WTC11 (cell line): ENCODE measurements around the gene PROZ. TPM values are rescaled to one million over a fixed set of nuclear protein-coding genes. Genes with fewer than 3 reads are reported as not detected.

Experiments
- ATAC-seq: fragments of 200-7000 bp; cut with Tn5 transposase; 2 replicates; pipeline ENCODE4 v1.10.0; 2021; ENCODE audit warnings: mild to moderate bottlenecking, moderate library complexity
- CTCF ChIA-PET: fragments of 300-600 bp; sonication (Branson Sonifier 250); formaldehyde crosslinking; loops from one replicate; lab custom pipeline; 2021; ENCODE audit warnings: antibody characterized with exemption; lab: Charles Lee
- POLR2A ChIA-PET: fragments of 350-600 bp; sonication (Branson Sonifier 250); formaldehyde crosslinking; loops from one replicate; lab custom pipeline; 2021; ENCODE audit warnings: antibody characterized with exemption; lab: Charles Lee
- DNase-seq: peaks from one replicate; pipeline ENCODE4 v3.0.0; 2021; ENCODE audit warnings: low spot score
- H3K27ac Mint-ChIP-seq: 2 replicates; pipeline ENCODE4 v1.8.0; 2021; ENCODE audit warnings: mixed read lengths
- H3K27me3 Mint-ChIP-seq: 2 replicates; pipeline ENCODE4 v1.8.0; 2021; ENCODE audit warnings: low read depth, mild to moderate bottlenecking, moderate library complexity, mixed read lengths
- H3K36me3 Mint-ChIP-seq: 2 replicates; pipeline ENCODE4 v1.8.0; 2021; ENCODE audit warnings: mixed read lengths
- H3K4me1 Mint-ChIP-seq: 2 replicates; pipeline ENCODE4 v1.8.0; 2022; ENCODE audit warnings: mixed read lengths
- H3K4me3 Mint-ChIP-seq: 2 replicates; pipeline ENCODE4 v1.8.0; 2021; ENCODE audit warnings: mild to moderate bottlenecking, moderate library complexity, mixed read lengths
- H3K9me3 Mint-ChIP-seq: 2 replicates; pipeline ENCODE4 v1.8.0; 2021; ENCODE audit warnings: mixed read lengths
- ELF4 ChIP-seq: sonication (generic); formaldehyde crosslinking; IDR thresholded peaks from 2 replicates; pipeline ENCODE4 v1.8.1; 2022; ENCODE audit warnings: low read depth, mild to moderate bottlenecking, moderate library complexity, missing genetic modification reagents
- EMX1 ChIP-seq: fragments of 250-450 bp; sonication (Bioruptor Pico); IDR thresholded peaks from 2 replicates; pipeline ENCODE4 v1.8.0; 2021; ENCODE audit warnings: mild to moderate bottlenecking
- ESRRA ChIP-seq: sonication (generic); formaldehyde crosslinking; IDR thresholded peaks from 2 replicates; pipeline ENCODE4 v1.8.1; 2022; ENCODE audit warnings: mild to moderate bottlenecking, missing genetic modification reagents, borderline replicate concordance
- FOXK1 ChIP-seq: sonication (generic); formaldehyde crosslinking; IDR thresholded peaks from 2 replicates; pipeline ENCODE4 v1.8.0; 2022; ENCODE audit warnings: mild to moderate bottlenecking, moderate library complexity, missing genetic modification reagents
- FOXP1 ChIP-seq: sonication (generic); formaldehyde crosslinking; IDR thresholded peaks from 2 replicates; pipeline ENCODE4 v1.8.0; 2022; ENCODE audit warnings: missing genetic modification reagents, mild to moderate bottlenecking, moderate library complexity, borderline replicate concordance
- JAZF1 ChIP-seq: fragments of 250-450 bp; sonication (Bioruptor Pico); IDR thresholded peaks from 2 replicates; pipeline ENCODE4 v1.9.0; 2021; ENCODE audit warnings: moderate library complexity, mild to moderate bottlenecking, inconsistent platforms
- JUN ChIP-seq: sonication (generic); formaldehyde crosslinking; IDR thresholded peaks from 2 replicates; pipeline ENCODE4 v1.8.0; 2023; ENCODE audit warnings: mild to moderate bottlenecking, missing genetic modification reagents
- KAT7 ChIP-seq: sonication (generic); formaldehyde crosslinking; IDR thresholded peaks from 2 replicates; pipeline ENCODE4 v1.8.1; 2023; ENCODE audit warnings: missing genetic modification reagents, mild to moderate bottlenecking, borderline replicate concordance
- NFATC4 ChIP-seq: fragments of 250-450 bp; sonication (Bioruptor Pico); IDR thresholded peaks from 2 replicates; pipeline ENCODE4 v1.9.0; 2021; ENCODE audit warnings: mild to moderate bottlenecking
- NR3C1 ChIP-seq: sonication (generic); formaldehyde crosslinking; conservative IDR thresholded peaks from 2 replicates; pipeline ENCODE4 v1.8.1; 2023; ENCODE audit warnings: low read depth, mild to moderate bottlenecking, missing genetic modification reagents
- OVOL2 ChIP-seq: fragments of 250-450 bp; sonication (Bioruptor Pico); IDR thresholded peaks from 2 replicates; pipeline ENCODE4 v1.9.0; 2021; ENCODE audit warnings: mild to moderate bottlenecking, borderline replicate concordance
- SMAD3 ChIP-seq: sonication (generic); formaldehyde crosslinking; IDR thresholded peaks from 2 replicates; pipeline ENCODE4 v1.8.0; 2022; ENCODE audit warnings: missing genetic modification reagents, mild to moderate bottlenecking, borderline replicate concordance
- TEAD1 ChIP-seq: sonication (generic); formaldehyde crosslinking; IDR thresholded peaks from 2 replicates; pipeline ENCODE4 v1.8.0; 2022; ENCODE audit warnings: mild to moderate bottlenecking, missing genetic modification reagents
- TP53 ChIP-seq: sonication (generic); formaldehyde crosslinking; IDR thresholded peaks from 2 replicates; pipeline ENCODE4 v1.8.1; 2023; ENCODE audit warnings: mild to moderate bottlenecking, missing genetic modification reagents
- ZNF232 ChIP-seq: sonication (generic); formaldehyde crosslinking; IDR thresholded peaks from 2 replicates; pipeline ENCODE4 v1.8.0; 2022; ENCODE audit warnings: mild to moderate bottlenecking, missing genetic modification reagents
- ZNF263 ChIP-seq: sonication (generic); formaldehyde crosslinking; IDR thresholded peaks from 2 replicates; pipeline ENCODE4 v1.8.1; 2022; ENCODE audit warnings: low read depth, mild to moderate bottlenecking, moderate library complexity, missing genetic modification reagents
- ZNF396 ChIP-seq: fragments of 250-450 bp; sonication (Bioruptor Pico); IDR thresholded peaks from 2 replicates; pipeline ENCODE4 v1.8.0; 2021; ENCODE audit warnings: mild to moderate bottlenecking, moderate library complexity, borderline replicate concordance
- total RNA-seq: library from RNA; stranded (reverse); gene quantifications from 3 replicates; pipeline ENCODE4 v1.2.3, GENCODE V29; 2021
- TF ChIP-seq, protein P1 (sequence below): sonication (generic); formaldehyde crosslinking; IDR thresholded peaks from 2 replicates; pipeline ENCODE4 v1.8.1; 2023; ENCODE audit warnings: mild to moderate bottlenecking, missing genetic modification reagents
- TF ChIP-seq, protein P2 (sequence below): sonication (generic); formaldehyde crosslinking; IDR thresholded peaks from 2 replicates; pipeline ENCODE4 v1.8.0; 2022; ENCODE audit warnings: mild to moderate bottlenecking, missing genetic modification reagents
- TF ChIP-seq, protein P3 (sequence below): sonication (generic); formaldehyde crosslinking; conservative IDR thresholded peaks from 2 replicates; pipeline ENCODE4 v1.8.1; 2023; ENCODE audit warnings: mild to moderate bottlenecking, low read depth, missing genetic modification reagents, moderate library complexity
- TF ChIP-seq, protein P4 (sequence below): sonication (generic); formaldehyde crosslinking; IDR thresholded peaks from 2 replicates; pipeline ENCODE4 v1.8.0; 2022; ENCODE audit warnings: mild to moderate bottlenecking, missing genetic modification reagents
- TF ChIP-seq, protein P5 (sequence below): sonication (generic); formaldehyde crosslinking; IDR thresholded peaks from 2 replicates; pipeline ENCODE4 v1.8.1; 2022; ENCODE audit warnings: low read depth, mild to moderate bottlenecking, moderate library complexity, missing genetic modification reagents, borderline replicate concordance
- TF ChIP-seq, protein P6 (sequence below): fragments of 250-450 bp; sonication (Bioruptor Pico); IDR thresholded peaks from 2 replicates; pipeline ENCODE4 v1.8.0; 2021; ENCODE audit warnings: mild to moderate bottlenecking
- TF ChIP-seq, protein P7 (sequence below): sonication (generic); formaldehyde crosslinking; conservative IDR thresholded peaks from 2 replicates; pipeline ENCODE4 v1.8.1; 2022; ENCODE audit warnings: mild to moderate bottlenecking, missing genetic modification reagents
- TF ChIP-seq, protein P8 (sequence below): fragments of 250-450 bp; sonication (Bioruptor Pico); conservative IDR thresholded peaks from 2 replicates; pipeline ENCODE4 v1.9.0; 2021; ENCODE audit warnings: mild to moderate bottlenecking

PROZ gene
- total RNA-seq, 1 experiment from 2014 or later, result not detected

DNA sequence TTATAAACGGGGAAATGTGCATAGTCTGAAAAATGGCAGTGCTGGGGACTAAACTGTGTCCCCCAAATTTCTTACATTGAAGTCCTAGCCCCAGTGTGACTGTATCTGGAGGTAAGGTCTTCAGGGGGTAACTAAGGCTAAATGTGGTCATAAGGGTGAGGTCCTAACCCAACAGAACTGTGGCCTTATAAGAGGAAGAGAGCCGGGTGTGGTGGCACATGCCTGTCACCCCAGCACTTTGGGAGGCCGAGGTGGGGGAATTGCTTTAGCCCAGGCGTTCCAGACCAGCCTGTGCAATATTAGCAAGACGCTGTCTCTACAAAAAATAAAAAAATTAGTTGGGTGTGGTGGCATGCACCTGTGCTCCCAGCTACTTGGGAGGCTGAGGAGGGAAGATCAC is 17.8 kb downstream of the PROZ start (continued):
- TF ChIP-seq, protein P1, sequence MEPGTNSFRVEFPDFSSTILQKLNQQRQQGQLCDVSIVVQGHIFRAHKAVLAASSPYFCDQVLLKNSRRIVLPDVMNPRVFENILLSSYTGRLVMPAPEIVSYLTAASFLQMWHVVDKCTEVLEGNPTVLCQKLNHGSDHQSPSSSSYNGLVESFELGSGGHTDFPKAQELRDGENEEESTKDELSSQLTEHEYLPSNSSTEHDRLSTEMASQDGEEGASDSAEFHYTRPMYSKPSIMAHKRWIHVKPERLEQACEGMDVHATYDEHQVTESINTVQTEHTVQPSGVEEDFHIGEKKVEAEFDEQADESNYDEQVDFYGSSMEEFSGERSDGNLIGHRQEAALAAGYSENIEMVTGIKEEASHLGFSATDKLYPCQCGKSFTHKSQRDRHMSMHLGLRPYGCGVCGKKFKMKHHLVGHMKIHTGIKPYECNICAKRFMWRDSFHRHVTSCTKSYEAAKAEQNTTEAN (CRISPR knock-in tag), result no peak
- no peak for TF ChIP-seq TP53 (CRISPR knock-in tag)
- TF ChIP-seq ELF4 (CRISPR knock-in tag), result no peak
- TF ChIP-seq, protein P2, sequence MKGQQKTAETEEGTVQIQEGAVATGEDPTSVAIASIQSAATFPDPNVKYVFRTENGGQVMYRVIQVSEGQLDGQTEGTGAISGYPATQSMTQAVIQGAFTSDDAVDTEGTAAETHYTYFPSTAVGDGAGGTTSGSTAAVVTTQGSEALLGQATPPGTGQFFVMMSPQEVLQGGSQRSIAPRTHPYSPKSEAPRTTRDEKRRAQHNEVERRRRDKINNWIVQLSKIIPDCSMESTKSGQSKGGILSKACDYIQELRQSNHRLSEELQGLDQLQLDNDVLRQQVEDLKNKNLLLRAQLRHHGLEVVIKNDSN (CRISPR knock-in tag), result no peak
- no peak for TF ChIP-seq OVOL2 (CRISPR knock-in tag)
- TF ChIP-seq SMAD3, result no peak
- no peak for TF ChIP-seq TEAD1
- TF ChIP-seq, all 79 proteins: peak for 0

DNA sequence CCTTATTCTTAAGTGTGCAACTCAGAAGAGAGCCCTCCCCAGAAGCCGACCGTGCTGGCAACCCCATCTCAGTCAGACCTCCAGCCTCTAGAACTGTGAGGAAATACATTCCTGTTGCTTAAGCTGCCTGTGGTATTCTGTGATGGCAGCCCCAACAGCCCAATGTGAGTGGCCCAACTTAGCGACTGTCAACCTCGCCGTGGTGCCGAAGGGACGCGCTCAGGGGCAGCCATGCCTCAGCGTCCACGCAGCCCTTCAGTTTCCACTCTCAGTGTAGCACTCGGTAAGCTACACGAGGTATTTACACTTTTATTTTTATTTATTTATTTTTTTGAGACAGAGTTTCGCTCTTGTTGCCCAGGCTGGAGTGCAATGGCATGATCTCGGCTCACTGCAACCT is 18.4 kb downstream of the PROZ start:
- no peak overlapping the region for H3K4me3 Mint-ChIP-seq
- peaks cover 16% of the 10 kb centered on the region for H3K4me1 Mint-ChIP-seq
- DNase-seq (no peak), ATAC-seq (no peak)
- ChIA-PET CTCF (no interaction called here), POLR2A (no interaction called here)
- TF ChIP-seq NFATC4 (CRISPR knock-in tag), result no peak
- no peak for TF ChIP-seq NR3C1 (CRISPR knock-in tag)
- no peak for TF ChIP-seq JAZF1 (CRISPR knock-in tag)
- TF ChIP-seq KAT7 (CRISPR knock-in tag), result no peak
- no peak for TF ChIP-seq ZNF263 (CRISPR knock-in tag)
- TF ChIP-seq, protein P3, sequence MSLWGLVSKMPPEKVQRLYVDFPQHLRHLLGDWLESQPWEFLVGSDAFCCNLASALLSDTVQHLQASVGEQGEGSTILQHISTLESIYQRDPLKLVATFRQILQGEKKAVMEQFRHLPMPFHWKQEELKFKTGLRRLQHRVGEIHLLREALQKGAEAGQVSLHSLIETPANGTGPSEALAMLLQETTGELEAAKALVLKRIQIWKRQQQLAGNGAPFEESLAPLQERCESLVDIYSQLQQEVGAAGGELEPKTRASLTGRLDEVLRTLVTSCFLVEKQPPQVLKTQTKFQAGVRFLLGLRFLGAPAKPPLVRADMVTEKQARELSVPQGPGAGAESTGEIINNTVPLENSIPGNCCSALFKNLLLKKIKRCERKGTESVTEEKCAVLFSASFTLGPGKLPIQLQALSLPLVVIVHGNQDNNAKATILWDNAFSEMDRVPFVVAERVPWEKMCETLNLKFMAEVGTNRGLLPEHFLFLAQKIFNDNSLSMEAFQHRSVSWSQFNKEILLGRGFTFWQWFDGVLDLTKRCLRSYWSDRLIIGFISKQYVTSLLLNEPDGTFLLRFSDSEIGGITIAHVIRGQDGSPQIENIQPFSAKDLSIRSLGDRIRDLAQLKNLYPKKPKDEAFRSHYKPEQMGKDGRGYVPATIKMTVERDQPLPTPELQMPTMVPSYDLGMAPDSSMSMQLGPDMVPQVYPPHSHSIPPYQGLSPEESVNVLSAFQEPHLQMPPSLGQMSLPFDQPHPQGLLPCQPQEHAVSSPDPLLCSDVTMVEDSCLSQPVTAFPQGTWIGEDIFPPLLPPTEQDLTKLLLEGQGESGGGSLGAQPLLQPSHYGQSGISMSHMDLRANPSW (CRISPR knock-in tag), result no peak
- TF ChIP-seq FOXP1 (CRISPR knock-in tag), result no peak
- TF ChIP-seq, protein P4, sequence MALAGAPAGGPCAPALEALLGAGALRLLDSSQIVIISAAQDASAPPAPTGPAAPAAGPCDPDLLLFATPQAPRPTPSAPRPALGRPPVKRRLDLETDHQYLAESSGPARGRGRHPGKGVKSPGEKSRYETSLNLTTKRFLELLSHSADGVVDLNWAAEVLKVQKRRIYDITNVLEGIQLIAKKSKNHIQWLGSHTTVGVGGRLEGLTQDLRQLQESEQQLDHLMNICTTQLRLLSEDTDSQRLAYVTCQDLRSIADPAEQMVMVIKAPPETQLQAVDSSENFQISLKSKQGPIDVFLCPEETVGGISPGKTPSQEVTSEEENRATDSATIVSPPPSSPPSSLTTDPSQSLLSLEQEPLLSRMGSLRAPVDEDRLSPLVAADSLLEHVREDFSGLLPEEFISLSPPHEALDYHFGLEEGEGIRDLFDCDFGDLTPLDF (CRISPR knock-in tag), result no peak
- TF ChIP-seq TEAD1, result no peak
- TF ChIP-seq ZNF396 (CRISPR knock-in tag), result no peak
- no peak for TF ChIP-seq ZNF232 (CRISPR knock-in tag)
- TF ChIP-seq, protein P5, sequence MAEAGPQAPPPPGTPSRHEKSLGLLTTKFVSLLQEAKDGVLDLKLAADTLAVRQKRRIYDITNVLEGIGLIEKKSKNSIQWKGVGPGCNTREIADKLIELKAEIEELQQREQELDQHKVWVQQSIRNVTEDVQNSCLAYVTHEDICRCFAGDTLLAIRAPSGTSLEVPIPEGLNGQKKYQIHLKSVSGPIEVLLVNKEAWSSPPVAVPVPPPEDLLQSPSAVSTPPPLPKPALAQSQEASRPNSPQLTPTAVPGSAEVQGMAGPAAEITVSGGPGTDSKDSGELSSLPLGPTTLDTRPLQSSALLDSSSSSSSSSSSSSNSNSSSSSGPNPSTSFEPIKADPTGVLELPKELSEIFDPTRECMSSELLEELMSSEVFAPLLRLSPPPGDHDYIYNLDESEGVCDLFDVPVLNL (CRISPR knock-in tag), result no peak
- TF ChIP-seq, protein P6, sequence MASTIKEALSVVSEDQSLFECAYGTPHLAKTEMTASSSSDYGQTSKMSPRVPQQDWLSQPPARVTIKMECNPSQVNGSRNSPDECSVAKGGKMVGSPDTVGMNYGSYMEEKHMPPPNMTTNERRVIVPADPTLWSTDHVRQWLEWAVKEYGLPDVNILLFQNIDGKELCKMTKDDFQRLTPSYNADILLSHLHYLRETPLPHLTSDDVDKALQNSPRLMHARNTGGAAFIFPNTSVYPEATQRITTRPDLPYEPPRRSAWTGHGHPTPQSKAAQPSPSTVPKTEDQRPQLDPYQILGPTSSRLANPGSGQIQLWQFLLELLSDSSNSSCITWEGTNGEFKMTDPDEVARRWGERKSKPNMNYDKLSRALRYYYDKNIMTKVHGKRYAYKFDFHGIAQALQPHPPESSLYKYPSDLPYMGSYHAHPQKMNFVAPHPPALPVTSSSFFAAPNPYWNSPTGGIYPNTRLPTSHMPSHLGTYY (CRISPR knock-in tag), result no peak
- TF ChIP-seq EMX1 (CRISPR knock-in tag), result no peak
- TF ChIP-seq, protein P7, sequence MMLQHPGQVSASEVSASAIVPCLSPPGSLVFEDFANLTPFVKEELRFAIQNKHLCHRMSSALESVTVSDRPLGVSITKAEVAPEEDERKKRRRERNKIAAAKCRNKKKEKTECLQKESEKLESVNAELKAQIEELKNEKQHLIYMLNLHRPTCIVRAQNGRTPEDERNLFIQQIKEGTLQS, result no peak
- TF ChIP-seq, protein P8, sequence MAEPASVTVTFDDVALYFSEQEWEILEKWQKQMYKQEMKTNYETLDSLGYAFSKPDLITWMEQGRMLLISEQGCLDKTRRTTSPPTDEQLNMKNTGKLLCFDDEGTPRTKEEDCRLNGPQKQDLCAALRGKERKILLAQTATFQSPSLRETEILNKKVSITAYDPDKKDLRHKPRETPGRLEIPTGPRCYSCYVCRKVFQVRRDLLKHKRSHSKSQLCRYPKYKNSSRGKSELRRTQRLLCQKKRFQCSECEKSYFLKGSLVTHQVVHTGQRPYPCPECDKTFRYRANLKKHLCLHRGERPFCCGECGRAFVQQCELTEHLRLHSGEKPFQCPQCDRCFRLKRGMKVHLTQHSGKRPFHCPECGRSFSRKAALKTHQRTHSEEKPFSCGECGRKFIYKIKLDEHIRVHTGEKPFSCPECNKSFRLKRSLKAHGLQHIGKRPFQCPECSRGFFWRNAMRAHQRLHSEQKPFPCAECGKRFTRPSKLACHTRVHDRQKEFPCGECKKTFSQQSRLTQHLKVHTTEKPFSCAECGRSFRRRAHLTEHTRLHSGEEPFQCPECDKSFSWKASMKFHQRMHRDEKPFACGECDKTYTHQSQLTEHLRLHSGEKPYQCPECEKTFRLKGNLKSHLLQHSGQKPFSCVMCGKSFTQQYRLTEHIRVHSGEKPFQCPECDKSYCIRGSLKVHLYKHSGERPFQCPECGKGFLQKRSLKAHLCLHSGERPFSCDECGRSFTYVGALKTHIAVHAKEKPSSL (CRISPR knock-in tag), result no peak
- no peak for TF ChIP-seq ESRRA (CRISPR knock-in tag)
- TF ChIP-seq FOXK1 (CRISPR knock-in tag), result no peak
- TF ChIP-seq JUN (CRISPR knock-in tag), result no peak
- no peaks in the 10 kb centered on the region for H3K9me3 Mint-ChIP-seq
- H3K36me3 Mint-ChIP-seq, result peaks cover 52% of the 10 kb centered on the region
- H3K27ac Mint-ChIP-seq, result no peak overlapping the region
- no peaks in the 10 kb centered on the region for H3K27me3 Mint-ChIP-seq
